Measurements from ENCODE around the gene SCYL3. TPM values are rescaled to one million over a fixed set of nuclear protein-coding genes. Genes with fewer than 3 reads are reported as not detected.
"Not testable (repeated sequence)": the region's sequence is repeated elsewhere in the genome, so short reads cannot be mapped to it uniquely, and the experiment has no call there.

The SCYL3 gene
- polyA plus RNA-seq, 4 donors: 4.4 to 15.3 (median 5.7) TPM

- no peak overlapping the region for H3K27ac ChIP-seq (ENCODE audit: low read depth in 1 of 3, low read length in 2 of 3)
- no peak for FAIRE-seq
- H3K4me3 ChIP-seq (ENCODE audit: low read depth in 1 of 3, low read length in 3 of 3): no peak overlapping the region
- no peaks in the 10 kb centered on the region for H3K4me1 ChIP-seq (ENCODE audit: control insufficient read depth in 3 of 3, insufficient read depth in 2 of 3, low read depth in 1 of 3, low read length in 2 of 3)
- no peaks in the 10 kb centered on the region for H3K36me3 ChIP-seq (ENCODE audit: control insufficient read depth in 3 of 3, insufficient read depth in 2 of 3, low read depth in 1 of 3, low read length in 3 of 3)
- no peak for DNase-seq
- H3K27me3 ChIP-seq (ENCODE audit: control insufficient read depth in 3 of 3, insufficient read depth in 3 of 3, low read length in 3 of 3): no peaks in the 10 kb centered on the region
- 53 to 89% (median 87%) methylated on average over 2 of the region's 2 CpGs for WGBS, 3 donors
- H3K9me3 ChIP-seq (ENCODE audit: control insufficient read depth in 2 of 2, insufficient read depth in 1 of 2, low read depth in 1 of 2, low read length in 1 of 2): no peaks in the 10 kb centered on the region
Observed at GRCh38 chr1:169814265-169814664, 79.4 kb downstream of the SCYL3 start.

- FAIRE-seq (no peak), DNase-seq (no peak)
- no peaks in the 10 kb centered on the region for H3K9me3 ChIP-seq (ENCODE audit: control insufficient read depth in 2 of 2, insufficient read depth in 1 of 2, low read depth in 1 of 2, low read length in 1 of 2)
- H3K4me1 ChIP-seq (ENCODE audit: control insufficient read depth in 3 of 3, insufficient read depth in 2 of 3, low read depth in 1 of 3, low read length in 2 of 3): no peaks in the 10 kb centered on the region
- H3K27ac ChIP-seq (ENCODE audit: low read depth in 1 of 3, low read length in 2 of 3): no peak overlapping the region
- 94 to 97% (median 95%) methylated on average over 2 of the region's 2 CpGs for WGBS, 3 donors
- no peaks in the 10 kb centered on the region for H3K27me3 ChIP-seq (ENCODE audit: control insufficient read depth in 3 of 3, insufficient read depth in 3 of 3, low read length in 3 of 3)
- H3K36me3 ChIP-seq (ENCODE audit: control insufficient read depth in 3 of 3, insufficient read depth in 2 of 3, low read depth in 1 of 3, low read length in 3 of 3): peaks cover 0 to 2% (median 2%) of the 10 kb centered on the region in 3 donors
- H3K4me3 ChIP-seq (ENCODE audit: low read depth in 1 of 3, low read length in 3 of 3): no peak overlapping the region
Observed at GRCh38 chr1:169812131-169812530, 81.6 kb downstream of the SCYL3 start.

- not testable (repeated sequence) for H3K27me3 ChIP-seq (ENCODE audit: control insufficient read depth in 3 of 3, insufficient read depth in 3 of 3, low read length in 3 of 3); FAIRE-seq; H3K4me3 ChIP-seq (ENCODE audit: low read depth in 1 of 3, low read length in 3 of 3); DNase-seq; H3K4me1 ChIP-seq (ENCODE audit: control insufficient read depth in 3 of 3, insufficient read depth in 2 of 3, low read depth in 1 of 3, low read length in 2 of 3); H3K9me3 ChIP-seq (ENCODE audit: control insufficient read depth in 2 of 2, insufficient read depth in 1 of 2, low read depth in 1 of 2, low read length in 1 of 2); H3K27ac ChIP-seq (ENCODE audit: low read depth in 1 of 3, low read length in 2 of 3); H3K36me3 ChIP-seq (ENCODE audit: control insufficient read depth in 3 of 3, insufficient read depth in 2 of 3, low read depth in 1 of 3, low read length in 3 of 3)
Observed at GRCh38 chr1:169811418-169812035, 82.2 kb downstream of the SCYL3 start.

- Histone ChIP-seq H3K9me3 (ENCODE audit: control insufficient read depth in 2 of 2, insufficient read depth in 1 of 2, low read depth in 1 of 2, low read length in 1 of 2) (no peaks in the 10 kb centered on the region), H3K36me3 (ENCODE audit: control insufficient read depth in 3 of 3, insufficient read depth in 2 of 3, low read depth in 1 of 3, low read length in 3 of 3) (peaks cover 0 to 5% (median 2%) of the 10 kb centered on the region in 3 donors), H3K4me3 (ENCODE audit: low read depth in 1 of 3, low read length in 3 of 3) (no peak overlapping the region), H3K27ac (ENCODE audit: low read depth in 1 of 3, low read length in 2 of 3) (no peak overlapping the region), H3K4me1 (ENCODE audit: control insufficient read depth in 3 of 3, insufficient read depth in 2 of 3, low read depth in 1 of 3, low read length in 2 of 3) (no peaks in the 10 kb centered on the region), H3K27me3 (ENCODE audit: control insufficient read depth in 3 of 3, insufficient read depth in 3 of 3, low read length in 3 of 3) (no peaks in the 10 kb centered on the region)
- FAIRE-seq: no peak
- peak; percentile 38 to 54 for DNase-seq
- 48 to 59% (median 50%) methylated on average over 4 of the region's 4 CpGs for WGBS, 3 donors
Observed at GRCh38 chr1:169809370-169810095, 84.2 kb downstream of the SCYL3 start.

GRCh38 chr1:169804941-169805340 lies 88.8 kb downstream of the SCYL3 start:
- H3K4me3 ChIP-seq (ENCODE audit: low read depth in 1 of 3, low read length in 3 of 3): no peak overlapping the region
- WGBS, 3 donors: 89 to 93% (median 92%) methylated on average over 2 of the region's 2 CpGs
- H3K36me3 ChIP-seq (ENCODE audit: control insufficient read depth in 3 of 3, insufficient read depth in 2 of 3, low read depth in 1 of 3, low read length in 3 of 3): peaks cover 0 to 6% (median 2%) of the 10 kb centered on the region in 3 donors
- no peak for FAIRE-seq
- no peaks in the 10 kb centered on the region for H3K27me3 ChIP-seq (ENCODE audit: control insufficient read depth in 3 of 3, insufficient read depth in 3 of 3, low read length in 3 of 3)
- no peak overlapping the region for H3K27ac ChIP-seq (ENCODE audit: low read depth in 1 of 3, low read length in 2 of 3)
- no peak for DNase-seq
- H3K9me3 ChIP-seq (ENCODE audit: control insufficient read depth in 2 of 2, insufficient read depth in 1 of 2, low read depth in 1 of 2, low read length in 1 of 2): no peaks in the 10 kb centered on the region
- H3K4me1 ChIP-seq (ENCODE audit: control insufficient read depth in 3 of 3, insufficient read depth in 2 of 3, low read depth in 1 of 3, low read length in 2 of 3): no peaks in the 10 kb centered on the region

GRCh38 chr1:169802888-169803287 lies 90.8 kb downstream of the SCYL3 start:
- Histone ChIP-seq H3K27me3 (ENCODE audit: control insufficient read depth in 3 of 3, insufficient read depth in 3 of 3, low read length in 3 of 3) (no peaks in the 10 kb centered on the region), H3K9me3 (ENCODE audit: control insufficient read depth in 2 of 2, insufficient read depth in 1 of 2, low read depth in 1 of 2, low read length in 1 of 2) (no peaks in the 10 kb centered on the region), H3K27ac (ENCODE audit: low read depth in 1 of 3, low read length in 2 of 3) (no peak overlapping the region), H3K4me1 (ENCODE audit: control insufficient read depth in 3 of 3, insufficient read depth in 2 of 3, low read depth in 1 of 3, low read length in 2 of 3) (no peaks in the 10 kb centered on the region), H3K36me3 (ENCODE audit: control insufficient read depth in 3 of 3, insufficient read depth in 2 of 3, low read depth in 1 of 3, low read length in 3 of 3) (peaks cover 0 to 5% (median 2%) of the 10 kb centered on the region in 3 donors), H3K4me3 (ENCODE audit: low read depth in 1 of 3, low read length in 3 of 3) (no peak overlapping the region)
- FAIRE-seq (no peak), DNase-seq (no peak)

Other genes with a start within 250 kb of the SCYL3 start
- gene SELL, start 182.3 kb downstream of the SCYL3 start, polyA plus RNA-seq: 1 to 10 TPM; 1.1 to 1.8 (median 1.6) TPM
- gene SELE, start 159.8 kb downstream of the SCYL3 start, polyA plus RNA-seq: 1 to 10 TPM in 2 of 4 donors, under 1 TPM in 2; 0.22 to 3.1 (median 0.93) TPM
- 10 to 100 TPM in 1 of 4 donors, 1 to 10 TPM in 3; 6.5 to 10.7 (median 7.5) TPM for gene METTL18, start 99.0 kb downstream of the SCYL3 start, polyA plus RNA-seq
- 10 to 100 TPM; 10.5 to 20.7 (median 14.6) TPM for gene KIFAP3, start 180.8 kb upstream of the SCYL3 start, polyA plus RNA-seq